SK-N-MC (cell line): ENCODE data around the gene ACO1.

Source experiments
- EZH2 ChIP-seq: fragments of 200-600 bp; sonication (generic); IDR thresholded peaks from one replicate; pipeline ENCODE4 v1.6.1; 2017; ENCODE audit warnings: antibody characterized with exemption
- FOXP2 ChIP-seq: optimal IDR thresholded peaks from 2 replicates; pipeline ENCODE3; 2011; ENCODE audit warnings: mild to moderate bottlenecking, moderate library complexity; ENCODE audit not compliant: insufficient read depth; ENCODE audit errors: extremely low read length, control extremely low read depth
- POLR2AphosphoS5 ChIP-seq: IDR thresholded peaks from 2 replicates; pipeline ENCODE4 v1.6.1; 2012; ENCODE audit warnings: mild to moderate bottlenecking, low read depth, low read length, borderline replicate concordance

DNA sequence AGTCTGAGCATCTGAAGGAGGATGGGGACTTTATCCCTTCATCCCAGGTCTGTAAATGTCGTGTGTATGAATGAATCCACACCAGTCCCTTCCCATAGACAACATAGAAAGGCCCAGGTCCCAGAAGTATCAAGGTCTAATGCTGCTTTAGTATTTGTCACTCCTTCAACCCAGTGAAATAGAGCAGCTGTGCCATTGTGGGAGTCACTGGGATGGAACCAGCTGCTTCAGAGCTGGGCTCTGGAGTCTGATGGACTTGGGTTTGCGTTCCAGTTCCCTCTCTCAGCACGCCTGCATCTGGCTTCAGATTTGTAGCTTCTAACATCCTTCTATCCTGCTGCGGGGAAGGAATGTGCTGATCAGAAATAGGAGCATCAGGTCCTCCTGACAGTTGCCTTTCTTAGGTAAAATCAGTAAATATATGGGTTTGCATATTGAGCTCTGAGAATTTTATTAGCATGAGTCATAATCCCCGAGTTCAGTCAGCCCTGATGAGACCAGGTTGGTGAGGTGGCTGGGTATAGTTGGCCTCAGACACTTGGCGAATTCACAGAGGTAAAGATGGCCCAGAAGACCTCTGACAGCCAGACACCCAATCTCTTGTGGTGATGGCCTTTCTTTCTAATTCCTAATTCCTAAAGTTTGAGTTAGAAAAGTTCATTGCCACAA lies 10.1 kb downstream of the ACO1 start:
- TF ChIP-seq EZH2 (no peak), POLR2AphosphoS5 (no peak), FOXP2 (no peak)
